ENCODE results near the gene TBC1D4.

TBC1D4 gene

DNA sequence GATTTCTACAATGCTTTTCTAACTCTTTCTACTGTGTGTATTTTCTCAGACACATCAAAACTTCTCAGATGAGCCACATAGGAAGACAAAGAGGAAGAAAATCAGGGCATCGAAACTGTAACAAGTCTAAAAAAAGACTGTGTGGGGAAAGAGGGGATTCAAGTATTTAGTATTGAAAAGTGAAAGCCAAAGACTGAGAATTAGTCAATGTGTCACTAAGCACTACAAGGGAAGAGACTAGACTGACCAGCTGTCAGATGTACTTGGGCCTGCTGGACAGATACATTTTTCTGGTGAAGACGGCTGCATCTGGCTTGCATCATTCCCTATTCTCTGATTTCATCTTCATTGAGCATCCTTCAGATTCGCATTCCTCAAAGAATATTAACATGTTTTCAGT lies 30.3 kb upstream of the TBC1D4 start:
- TF ChIP-seq, protein P1, sequence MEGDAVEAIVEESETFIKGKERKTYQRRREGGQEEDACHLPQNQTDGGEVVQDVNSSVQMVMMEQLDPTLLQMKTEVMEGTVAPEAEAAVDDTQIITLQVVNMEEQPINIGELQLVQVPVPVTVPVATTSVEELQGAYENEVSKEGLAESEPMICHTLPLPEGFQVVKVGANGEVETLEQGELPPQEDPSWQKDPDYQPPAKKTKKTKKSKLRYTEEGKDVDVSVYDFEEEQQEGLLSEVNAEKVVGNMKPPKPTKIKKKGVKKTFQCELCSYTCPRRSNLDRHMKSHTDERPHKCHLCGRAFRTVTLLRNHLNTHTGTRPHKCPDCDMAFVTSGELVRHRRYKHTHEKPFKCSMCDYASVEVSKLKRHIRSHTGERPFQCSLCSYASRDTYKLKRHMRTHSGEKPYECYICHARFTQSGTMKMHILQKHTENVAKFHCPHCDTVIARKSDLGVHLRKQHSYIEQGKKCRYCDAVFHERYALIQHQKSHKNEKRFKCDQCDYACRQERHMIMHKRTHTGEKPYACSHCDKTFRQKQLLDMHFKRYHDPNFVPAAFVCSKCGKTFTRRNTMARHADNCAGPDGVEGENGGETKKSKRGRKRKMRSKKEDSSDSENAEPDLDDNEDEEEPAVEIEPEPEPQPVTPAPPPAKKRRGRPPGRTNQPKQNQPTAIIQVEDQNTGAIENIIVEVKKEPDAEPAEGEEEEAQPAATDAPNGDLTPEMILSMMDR (conservative IDR thresholded peaks at IDR 0.05; ENCODE audit: low read length): no peak
- H3K4me3 ChIP-seq (ENCODE audit: low read length): no peak overlapping the region
- peak; percentile 33 for DNase-seq (ENCODE audit: low read depth)

DNA sequence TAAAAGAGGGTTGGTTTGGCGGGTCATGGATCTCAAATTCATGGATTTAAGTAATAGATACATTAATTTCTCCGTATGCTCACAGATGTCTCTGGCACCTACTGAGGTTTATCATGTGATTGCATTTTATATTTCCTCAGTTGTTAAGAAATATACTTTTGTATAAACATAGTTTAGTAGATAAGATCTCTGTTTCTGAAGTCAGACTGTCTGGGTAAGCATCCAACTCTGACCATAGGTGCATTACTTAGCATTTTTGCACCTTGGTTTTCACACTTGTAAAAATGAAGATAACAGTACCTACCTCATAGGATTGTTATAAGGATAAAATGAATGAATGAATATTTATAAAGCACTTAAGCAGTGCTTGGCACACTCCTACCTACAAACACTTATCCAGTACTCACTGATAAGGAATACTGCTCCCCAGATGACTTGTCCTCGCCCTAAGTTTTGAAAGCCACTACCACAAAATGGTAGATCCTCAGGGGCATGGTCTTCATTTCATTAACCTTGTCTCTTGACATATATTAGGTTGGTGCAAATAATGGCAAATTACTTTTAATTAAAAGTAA lies 29.2 kb upstream of the TBC1D4 start:
- no peak overlapping the region for H3K4me3 ChIP-seq (ENCODE audit: low read length)
- TF ChIP-seq, protein P1 (conservative IDR thresholded peaks at IDR 0.05; ENCODE audit: low read length): no peak
- no peak for DNase-seq (ENCODE audit: low read depth)

DNA sequence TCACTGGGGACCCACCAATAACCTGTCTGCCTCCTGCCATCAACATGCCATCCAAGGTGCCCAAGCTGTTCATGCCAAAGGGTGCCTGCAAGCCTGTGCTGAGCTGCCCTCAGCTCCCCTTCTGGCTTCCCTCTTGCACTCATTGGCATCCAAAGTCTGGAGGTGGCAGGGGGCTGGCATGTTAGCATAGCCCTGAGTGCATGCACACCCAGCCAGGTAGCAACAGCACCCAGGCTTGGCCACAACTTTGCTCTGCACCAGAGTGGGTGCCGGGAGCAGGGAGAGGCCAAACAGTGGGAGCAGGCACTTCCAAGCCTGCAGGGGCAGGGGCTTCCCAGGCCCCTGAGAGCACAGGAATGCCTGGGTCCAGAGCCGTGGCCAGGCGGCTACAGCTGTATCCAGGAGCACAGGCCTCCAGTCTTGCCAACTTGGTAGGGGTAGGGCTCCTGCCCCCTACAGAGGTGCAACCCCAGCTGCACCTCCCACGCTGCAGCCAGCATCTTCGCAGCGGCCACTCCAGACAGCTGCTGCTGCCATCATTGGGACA lies 26.1 kb upstream of the TBC1D4 start:
- TF ChIP-seq, protein P1 (conservative IDR thresholded peaks at IDR 0.05; ENCODE audit: low read length): no peak
- H3K4me3 ChIP-seq (ENCODE audit: low read length): no peak overlapping the region
- no peak for DNase-seq (ENCODE audit: low read depth)

DNA sequence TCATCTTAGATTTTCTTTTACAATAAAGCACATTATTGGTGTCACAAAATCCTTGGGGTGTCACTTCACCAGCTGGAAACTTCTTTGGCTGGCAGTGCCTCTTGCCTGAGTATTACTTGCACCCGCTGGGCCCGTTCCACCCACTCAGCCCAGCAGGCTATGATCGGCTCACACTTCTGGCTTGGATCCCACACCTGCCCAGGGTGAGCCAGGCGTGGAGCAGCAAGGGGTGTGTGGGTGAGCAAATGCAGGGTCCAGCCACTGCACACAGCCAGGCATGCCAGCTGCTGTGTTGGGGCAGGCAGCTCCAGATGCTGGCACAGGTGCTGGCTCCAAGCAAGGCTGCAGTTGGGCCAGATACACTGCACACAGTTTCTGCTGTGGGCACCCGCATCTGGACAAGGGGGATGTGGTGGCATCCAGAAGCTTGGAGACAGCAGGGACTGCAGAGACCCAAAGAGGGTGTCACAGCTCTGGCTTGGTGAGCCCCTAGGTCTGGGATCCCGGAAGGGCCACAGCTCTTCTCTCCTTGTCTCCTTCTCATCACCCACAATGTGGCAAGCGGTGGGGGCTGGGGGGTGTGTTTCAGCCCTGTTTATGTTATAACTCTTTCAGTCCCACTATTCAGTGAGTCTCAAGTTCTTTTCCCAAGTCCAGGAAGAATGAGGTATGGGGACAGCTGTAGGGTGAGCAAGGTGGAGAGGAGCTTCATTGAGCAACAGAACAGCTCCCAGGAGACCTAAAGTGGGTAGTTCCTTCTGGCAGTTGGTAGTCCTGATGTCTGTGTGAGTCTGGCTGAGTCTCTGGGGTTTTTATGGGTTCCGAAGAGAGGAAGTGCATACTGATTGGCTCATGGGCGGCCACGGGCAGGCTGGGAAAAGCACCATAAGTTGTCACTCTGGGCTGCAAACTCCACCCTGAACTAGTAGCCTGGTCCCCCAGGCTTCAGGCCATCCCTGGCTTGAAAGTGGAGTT lies 25.3 kb upstream of the TBC1D4 start:
- TF ChIP-seq, protein P1 (conservative IDR thresholded peaks at IDR 0.05; ENCODE audit: low read length): no peak
- DNase-seq (ENCODE audit: low read depth): no peak
- H3K4me3 ChIP-seq (ENCODE audit: low read length): no peak overlapping the region

DNA sequence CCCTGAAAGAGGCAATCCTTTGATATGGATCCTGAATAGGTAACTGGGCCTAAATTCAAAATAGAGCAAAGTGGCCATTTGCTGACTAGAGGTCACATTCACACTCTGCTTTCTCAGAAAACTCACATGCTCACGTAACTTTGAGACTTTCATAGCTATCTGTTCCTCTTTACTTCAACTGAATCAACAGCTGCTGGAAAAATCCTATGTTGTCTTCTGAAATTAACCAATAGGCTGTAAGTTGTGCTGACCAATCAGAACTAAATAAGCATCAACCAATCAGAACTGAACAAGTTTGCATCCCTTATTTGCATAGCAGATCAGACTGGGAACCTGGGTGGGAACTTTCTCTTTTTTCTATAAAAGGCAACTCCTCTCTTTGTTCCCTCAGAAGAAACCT lies 24.0 kb upstream of the TBC1D4 start:
- no peak for DNase-seq (ENCODE audit: low read depth)
- TF ChIP-seq, protein P1 (conservative IDR thresholded peaks at IDR 0.05; ENCODE audit: low read length): no peak
- no peak overlapping the region for H3K4me3 ChIP-seq (ENCODE audit: low read length)

DNA sequence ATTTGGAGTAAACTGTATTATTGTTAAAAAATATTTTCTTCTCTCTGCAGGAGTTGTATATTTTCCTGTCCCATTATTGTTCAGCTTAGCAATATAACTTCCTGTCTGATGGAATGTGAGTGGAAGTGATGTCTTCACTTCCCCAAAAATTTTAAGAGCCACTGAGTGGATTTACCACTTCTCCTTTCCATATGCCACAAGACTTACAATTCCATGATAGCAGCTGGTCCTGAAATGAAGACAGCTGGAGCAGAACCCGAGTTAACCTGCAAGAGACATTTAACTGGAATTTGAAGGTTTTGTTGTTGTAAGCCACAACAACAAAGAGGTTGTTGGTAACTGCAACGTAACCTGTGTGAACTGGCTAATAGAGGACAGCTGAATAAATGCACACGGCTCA lies 23.4 kb upstream of the TBC1D4 start:
- no peak overlapping the region for H3K4me3 ChIP-seq (ENCODE audit: low read length)
- DNase-seq (ENCODE audit: low read depth): no peak
- TF ChIP-seq, protein P1 (conservative IDR thresholded peaks at IDR 0.05; ENCODE audit: low read length): no peak

All from AG10803 (cell line).